WTC11 (cell line): ENCODE results near the gene PNMT. TPM values are rescaled to one million over a fixed set of nuclear protein-coding genes. Genes with fewer than 3 reads are reported as not detected.

Experiments used
- ATAC-seq: fragments of 200-7000 bp; cut with Tn5 transposase; 2 replicates; pipeline ENCODE4 v1.10.0; 2021; ENCODE audit warnings: mild to moderate bottlenecking, moderate library complexity
- CTCF ChIA-PET: fragments of 300-600 bp; sonication (Branson Sonifier 250); formaldehyde crosslinking; loops from one replicate; lab custom pipeline; 2021; ENCODE audit warnings: antibody characterized with exemption; lab: Charles Lee
- POLR2A ChIA-PET: fragments of 350-600 bp; sonication (Branson Sonifier 250); formaldehyde crosslinking; loops from one replicate; lab custom pipeline; 2021; ENCODE audit warnings: antibody characterized with exemption; lab: Charles Lee
- DNase-seq: peaks from one replicate; pipeline ENCODE4 v3.0.0; 2021; ENCODE audit warnings: low spot score
- H3K27ac Mint-ChIP-seq: 2 replicates; pipeline ENCODE4 v1.8.0; 2021; ENCODE audit warnings: mixed read lengths
- H3K27me3 Mint-ChIP-seq: 2 replicates; pipeline ENCODE4 v1.8.0; 2021; ENCODE audit warnings: low read depth, mild to moderate bottlenecking, moderate library complexity, mixed read lengths
- H3K36me3 Mint-ChIP-seq: 2 replicates; pipeline ENCODE4 v1.8.0; 2021; ENCODE audit warnings: mixed read lengths
- H3K4me1 Mint-ChIP-seq: 2 replicates; pipeline ENCODE4 v1.8.0; 2022; ENCODE audit warnings: mixed read lengths
- H3K4me3 Mint-ChIP-seq: 2 replicates; pipeline ENCODE4 v1.8.0; 2021; ENCODE audit warnings: mild to moderate bottlenecking, moderate library complexity, mixed read lengths
- H3K9me3 Mint-ChIP-seq: 2 replicates; pipeline ENCODE4 v1.8.0; 2021; ENCODE audit warnings: mixed read lengths
- ESRRA ChIP-seq: sonication (generic); formaldehyde crosslinking; IDR thresholded peaks from 2 replicates; pipeline ENCODE4 v1.8.1; 2022; ENCODE audit warnings: mild to moderate bottlenecking, missing genetic modification reagents, borderline replicate concordance
- GRHL2 ChIP-seq: fragments of 250-450 bp; sonication (Bioruptor Pico); IDR thresholded peaks from 2 replicates; pipeline ENCODE4 v1.8.0; 2022; ENCODE audit warnings: mild to moderate bottlenecking, moderate library complexity; ENCODE audit not compliant: insufficient replicate concordance, severe bottlenecking
- IRF2 ChIP-seq: sonication (generic); formaldehyde crosslinking; IDR thresholded peaks from 2 replicates; pipeline ENCODE4 v1.8.0; 2022; ENCODE audit warnings: low read depth, missing genetic modification reagents, borderline replicate concordance
- KAT7 ChIP-seq: sonication (generic); formaldehyde crosslinking; IDR thresholded peaks from 2 replicates; pipeline ENCODE4 v1.8.1; 2023; ENCODE audit warnings: missing genetic modification reagents, mild to moderate bottlenecking, borderline replicate concordance
- NR3C1 ChIP-seq: sonication (generic); formaldehyde crosslinking; conservative IDR thresholded peaks from 2 replicates; pipeline ENCODE4 v1.8.1; 2023; ENCODE audit warnings: low read depth, mild to moderate bottlenecking, missing genetic modification reagents
- PRRX2 ChIP-seq: fragments of 250-450 bp; sonication (Bioruptor Pico); IDR thresholded peaks from 2 replicates; pipeline ENCODE4 v1.8.0; 2021; ENCODE audit warnings: mild to moderate bottlenecking
- SOX15 ChIP-seq: fragments of 250-450 bp; sonication (Bioruptor Pico); IDR thresholded peaks from 2 replicates; pipeline ENCODE4 v1.9.0; 2021; ENCODE audit warnings: mild to moderate bottlenecking
- SP1 ChIP-seq: sonication (generic); formaldehyde crosslinking; conservative IDR thresholded peaks from 2 replicates; pipeline ENCODE4 v1.8.1; 2022; ENCODE audit warnings: missing genetic modification reagents
- TP53 ChIP-seq: sonication (generic); formaldehyde crosslinking; IDR thresholded peaks from 2 replicates; pipeline ENCODE4 v1.8.1; 2023; ENCODE audit warnings: mild to moderate bottlenecking, missing genetic modification reagents
- ZNF121 ChIP-seq: sonication (generic); formaldehyde crosslinking; IDR thresholded peaks from 2 replicates; pipeline ENCODE4 v1.8.0; 2023; ENCODE audit warnings: missing genetic modification reagents
- ZNF423 ChIP-seq: fragments of 250-450 bp; sonication (Bioruptor Pico); IDR thresholded peaks from 2 replicates; pipeline ENCODE4 v2.1.2; 2022; ENCODE audit warnings: mild to moderate bottlenecking, moderate library complexity
- total RNA-seq: library from RNA; stranded (reverse); gene quantifications from 3 replicates; pipeline ENCODE4 v1.2.3, GENCODE V29; 2021
- TF ChIP-seq, protein P1 (sequence below): fragments of 250-450 bp; sonication (Bioruptor Pico); IDR thresholded peaks from 2 replicates; pipeline ENCODE4 v2.1.2; 2022; ENCODE audit warnings: mild to moderate bottlenecking, moderate library complexity
- TF ChIP-seq, protein P2 (sequence below): fragments of 250-450 bp; sonication (Bioruptor Pico); conservative IDR thresholded peaks from 2 replicates; pipeline ENCODE4 v1.9.0; 2021; ENCODE audit warnings: mild to moderate bottlenecking
- TF ChIP-seq, protein P3 (sequence below): sonication (generic); formaldehyde crosslinking; IDR thresholded peaks from 2 replicates; pipeline ENCODE4 v1.8.1; 2023; ENCODE audit warnings: mild to moderate bottlenecking, missing genetic modification reagents, moderate library complexity
- TF ChIP-seq, protein P4 (sequence below): sonication (generic); formaldehyde crosslinking; IDR thresholded peaks from 2 replicates; pipeline ENCODE4 v1.8.0; 2022; ENCODE audit warnings: missing genetic modification reagents
- TF ChIP-seq, protein P5 (sequence below): sonication (generic); formaldehyde crosslinking; IDR thresholded peaks from 2 replicates; pipeline ENCODE4 v1.8.1; 2023; ENCODE audit warnings: mild to moderate bottlenecking, missing genetic modification reagents

Gene PNMT
- total RNA-seq, 1 experiment from 2014 or later: 3.1 TPM

DNA sequence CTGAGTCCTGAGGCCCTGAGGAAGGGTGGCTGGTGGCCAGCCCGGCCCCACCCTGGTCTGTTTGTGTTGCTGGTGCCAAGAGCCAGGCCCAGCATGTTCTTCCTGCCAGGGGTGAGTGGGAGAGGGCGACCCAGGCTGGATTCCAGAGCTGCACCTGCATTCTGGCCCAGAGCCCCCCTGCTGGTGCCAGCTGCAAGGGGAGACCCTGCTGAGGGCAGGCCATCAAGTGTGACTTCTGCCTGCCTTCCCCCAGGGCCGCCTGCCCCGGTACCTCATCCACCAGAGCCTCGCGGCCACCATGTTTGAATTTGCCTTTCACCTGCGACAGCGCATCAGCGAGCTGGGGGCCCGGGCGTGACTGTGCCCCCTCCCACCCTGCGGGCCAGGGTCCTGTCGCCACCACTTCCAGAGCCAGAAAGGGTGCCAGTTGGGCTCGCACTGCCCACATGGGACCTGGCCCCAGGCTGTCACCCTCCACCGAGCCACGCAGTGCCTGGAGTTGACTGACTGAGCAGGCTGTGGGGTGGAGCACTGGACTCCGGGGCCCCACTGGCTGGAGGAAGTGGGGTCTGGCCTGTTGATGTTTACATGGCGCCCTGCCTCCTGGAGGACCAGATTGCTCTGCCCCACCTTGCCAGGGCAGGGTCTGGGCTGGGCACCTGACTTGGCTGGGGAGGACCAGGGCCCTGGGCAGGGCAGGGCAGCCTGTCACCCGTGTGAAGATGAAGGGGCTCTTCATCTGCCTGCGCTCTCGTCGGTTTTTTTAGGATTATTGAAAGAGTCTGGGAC lies 5.5 kb upstream of the PNMT start:
- no peak overlapping the region for H3K27ac Mint-ChIP-seq
- DNase-seq: peak; percentile 36
- no peak overlapping the region for H3K4me3 Mint-ChIP-seq
- H3K4me1 Mint-ChIP-seq: peaks cover 46% of the 10 kb centered on the region
- no peaks in the 10 kb centered on the region for H3K9me3 Mint-ChIP-seq
- ATAC-seq: no peak
- peaks cover 21% of the 10 kb centered on the region for H3K27me3 Mint-ChIP-seq
- peaks cover 12% of the 10 kb centered on the region for H3K36me3 Mint-ChIP-seq
- ChIA-PET CTCF (interaction anchor here (1.2 to 18.0 kb wide), 8 partner anchors 10 to 115 kb away, joined by 3 to 876 read pairs (median 9); partner anchors contain the start of genes MIEN1, PGAP3 and PPP1R1B), POLR2A (interaction anchor here (1.2 kb wide), 1 partner anchor 10 kb away, joined by 3 read pairs; no protein-coding TSS in a partner anchor)
- no peak for TF ChIP-seq NR3C1 (CRISPR knock-in tag)
- TF ChIP-seq ZNF423 (CRISPR knock-in tag): peak; percentile 47
- no peak for TF ChIP-seq SP1 (CRISPR knock-in tag)
- TF ChIP-seq, protein P1, sequence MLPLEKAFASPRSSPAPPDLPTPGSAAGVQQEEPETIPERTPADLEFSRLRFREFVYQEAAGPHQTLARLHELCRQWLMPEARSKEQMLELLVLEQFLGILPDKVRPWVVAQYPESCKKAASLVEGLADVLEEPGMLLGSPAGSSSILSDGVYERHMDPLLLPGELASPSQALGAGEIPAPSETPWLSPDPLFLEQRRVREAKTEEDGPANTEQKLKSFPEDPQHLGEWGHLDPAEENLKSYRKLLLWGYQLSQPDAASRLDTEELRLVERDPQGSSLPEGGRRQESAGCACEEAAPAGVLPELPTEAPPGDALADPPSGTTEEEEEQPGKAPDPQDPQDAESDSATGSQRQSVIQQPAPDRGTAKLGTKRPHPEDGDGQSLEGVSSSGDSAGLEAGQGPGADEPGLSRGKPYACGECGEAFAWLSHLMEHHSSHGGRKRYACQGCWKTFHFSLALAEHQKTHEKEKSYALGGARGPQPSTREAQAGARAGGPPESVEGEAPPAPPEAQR (CRISPR knock-in tag): no peak
- no peak for TF ChIP-seq TP53 (CRISPR knock-in tag)
- TF ChIP-seq, protein P2, sequence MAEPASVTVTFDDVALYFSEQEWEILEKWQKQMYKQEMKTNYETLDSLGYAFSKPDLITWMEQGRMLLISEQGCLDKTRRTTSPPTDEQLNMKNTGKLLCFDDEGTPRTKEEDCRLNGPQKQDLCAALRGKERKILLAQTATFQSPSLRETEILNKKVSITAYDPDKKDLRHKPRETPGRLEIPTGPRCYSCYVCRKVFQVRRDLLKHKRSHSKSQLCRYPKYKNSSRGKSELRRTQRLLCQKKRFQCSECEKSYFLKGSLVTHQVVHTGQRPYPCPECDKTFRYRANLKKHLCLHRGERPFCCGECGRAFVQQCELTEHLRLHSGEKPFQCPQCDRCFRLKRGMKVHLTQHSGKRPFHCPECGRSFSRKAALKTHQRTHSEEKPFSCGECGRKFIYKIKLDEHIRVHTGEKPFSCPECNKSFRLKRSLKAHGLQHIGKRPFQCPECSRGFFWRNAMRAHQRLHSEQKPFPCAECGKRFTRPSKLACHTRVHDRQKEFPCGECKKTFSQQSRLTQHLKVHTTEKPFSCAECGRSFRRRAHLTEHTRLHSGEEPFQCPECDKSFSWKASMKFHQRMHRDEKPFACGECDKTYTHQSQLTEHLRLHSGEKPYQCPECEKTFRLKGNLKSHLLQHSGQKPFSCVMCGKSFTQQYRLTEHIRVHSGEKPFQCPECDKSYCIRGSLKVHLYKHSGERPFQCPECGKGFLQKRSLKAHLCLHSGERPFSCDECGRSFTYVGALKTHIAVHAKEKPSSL: no peak
- no peak for TF ChIP-seq PRRX2 (CRISPR knock-in tag)
- TF ChIP-seq KAT7 (CRISPR knock-in tag): no peak
- TF ChIP-seq, protein P3, sequence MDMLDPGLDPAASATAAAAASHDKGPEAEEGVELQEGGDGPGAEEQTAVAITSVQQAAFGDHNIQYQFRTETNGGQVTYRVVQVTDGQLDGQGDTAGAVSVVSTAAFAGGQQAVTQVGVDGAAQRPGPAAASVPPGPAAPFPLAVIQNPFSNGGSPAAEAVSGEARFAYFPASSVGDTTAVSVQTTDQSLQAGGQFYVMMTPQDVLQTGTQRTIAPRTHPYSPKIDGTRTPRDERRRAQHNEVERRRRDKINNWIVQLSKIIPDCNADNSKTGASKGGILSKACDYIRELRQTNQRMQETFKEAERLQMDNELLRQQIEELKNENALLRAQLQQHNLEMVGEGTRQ: no peak
- TF ChIP-seq, protein P4, sequence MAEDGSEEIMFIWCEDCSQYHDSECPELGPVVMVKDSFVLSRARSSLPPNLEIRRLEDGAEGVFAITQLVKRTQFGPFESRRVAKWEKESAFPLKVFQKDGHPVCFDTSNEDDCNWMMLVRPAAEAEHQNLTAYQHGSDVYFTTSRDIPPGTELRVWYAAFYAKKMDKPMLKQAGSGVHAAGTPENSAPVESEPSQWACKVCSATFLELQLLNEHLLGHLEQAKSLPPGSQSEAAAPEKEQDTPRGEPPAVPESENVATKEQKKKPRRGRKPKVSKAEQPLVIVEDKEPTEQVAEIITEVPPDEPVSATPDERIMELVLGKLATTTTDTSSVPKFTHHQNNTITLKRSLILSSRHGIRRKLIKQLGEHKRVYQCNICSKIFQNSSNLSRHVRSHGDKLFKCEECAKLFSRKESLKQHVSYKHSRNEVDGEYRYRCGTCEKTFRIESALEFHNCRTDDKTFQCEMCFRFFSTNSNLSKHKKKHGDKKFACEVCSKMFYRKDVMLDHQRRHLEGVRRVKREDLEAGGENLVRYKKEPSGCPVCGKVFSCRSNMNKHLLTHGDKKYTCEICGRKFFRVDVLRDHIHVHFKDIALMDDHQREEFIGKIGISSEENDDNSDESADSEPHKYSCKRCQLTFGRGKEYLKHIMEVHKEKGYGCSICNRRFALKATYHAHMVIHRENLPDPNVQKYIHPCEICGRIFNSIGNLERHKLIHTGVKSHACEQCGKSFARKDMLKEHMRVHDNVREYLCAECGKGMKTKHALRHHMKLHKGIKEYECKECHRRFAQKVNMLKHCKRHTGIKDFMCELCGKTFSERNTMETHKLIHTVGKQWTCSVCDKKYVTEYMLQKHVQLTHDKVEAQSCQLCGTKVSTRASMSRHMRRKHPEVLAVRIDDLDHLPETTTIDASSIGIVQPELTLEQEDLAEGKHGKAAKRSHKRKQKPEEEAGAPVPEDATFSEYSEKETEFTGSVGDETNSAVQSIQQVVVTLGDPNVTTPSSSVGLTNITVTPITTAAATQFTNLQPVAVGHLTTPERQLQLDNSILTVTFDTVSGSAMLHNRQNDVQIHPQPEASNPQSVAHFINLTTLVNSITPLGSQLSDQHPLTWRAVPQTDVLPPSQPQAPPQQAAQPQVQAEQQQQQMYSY: no peak
- TF ChIP-seq SOX15: no peak
- TF ChIP-seq GRHL2 (CRISPR knock-in tag): no peak
- TF ChIP-seq, protein P5, sequence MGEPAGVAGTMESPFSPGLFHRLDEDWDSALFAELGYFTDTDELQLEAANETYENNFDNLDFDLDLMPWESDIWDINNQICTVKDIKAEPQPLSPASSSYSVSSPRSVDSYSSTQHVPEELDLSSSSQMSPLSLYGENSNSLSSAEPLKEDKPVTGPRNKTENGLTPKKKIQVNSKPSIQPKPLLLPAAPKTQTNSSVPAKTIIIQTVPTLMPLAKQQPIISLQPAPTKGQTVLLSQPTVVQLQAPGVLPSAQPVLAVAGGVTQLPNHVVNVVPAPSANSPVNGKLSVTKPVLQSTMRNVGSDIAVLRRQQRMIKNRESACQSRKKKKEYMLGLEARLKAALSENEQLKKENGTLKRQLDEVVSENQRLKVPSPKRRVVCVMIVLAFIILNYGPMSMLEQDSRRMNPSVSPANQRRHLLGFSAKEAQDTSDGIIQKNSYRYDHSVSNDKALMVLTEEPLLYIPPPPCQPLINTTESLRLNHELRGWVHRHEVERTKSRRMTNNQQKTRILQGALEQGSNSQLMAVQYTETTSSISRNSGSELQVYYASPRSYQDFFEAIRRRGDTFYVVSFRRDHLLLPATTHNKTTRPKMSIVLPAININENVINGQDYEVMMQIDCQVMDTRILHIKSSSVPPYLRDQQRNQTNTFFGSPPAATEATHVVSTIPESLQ (CRISPR knock-in tag): no peak
- no peak for TF ChIP-seq IRF2
- TF ChIP-seq ESRRA (CRISPR knock-in tag): no peak
- TF ChIP-seq ZNF121 (CRISPR knock-in tag): peak; percentile 96
- TF ChIP-seq, all 79 proteins: peak for 2
